Ectodermal cell (in vitro differentiated cells): ENCODE measurements around the gene LRRFIP2.

Source experiments
- H3K27ac ChIP-seq: 2 replicates; pipeline ENCODE4 v1.7.0; 2013; ENCODE audit warnings: mild to moderate bottlenecking, low read depth, low read length; ENCODE audit not compliant: insufficient read depth, poor library complexity, severe bottlenecking
- H3K27me3 ChIP-seq: 2 replicates; pipeline ENCODE4 v1.7.0; 2013; ENCODE audit warnings: mild to moderate bottlenecking, low read length; ENCODE audit not compliant: insufficient read depth, control insufficient read depth, poor library complexity, severe bottlenecking
- H3K36me3 ChIP-seq: one replicate; pipeline ENCODE4 v1.7.0; 2013; ENCODE audit warnings: low read length; ENCODE audit not compliant: control insufficient read depth, insufficient read depth
- H3K4me1 ChIP-seq: one replicate; pipeline ENCODE4 v1.7.0; 2013; ENCODE audit warnings: low read length; ENCODE audit not compliant: control insufficient read depth, insufficient read depth
- H3K4me3 ChIP-seq: 2 replicates; pipeline ENCODE4 v1.7.0; 2013; ENCODE audit warnings: low read depth, low read length, control low read depth; ENCODE audit not compliant: insufficient read depth
- H3K9me3 ChIP-seq: 2 replicates; pipeline ENCODE4 v1.7.0; 2013; ENCODE audit warnings: mild to moderate bottlenecking, low read length, moderate library complexity; ENCODE audit not compliant: control insufficient read depth
- WGBS, 2 experiments: methylation state at CpG; one replicate each; pipeline ENCODE4 v1.1.7; 2013; ENCODE audit warnings: missing lambda C conversion rate in 2 of 2; 5-methylcytosine and 5-hydroxymethylcytosine counted together

The LRRFIP2 gene

DNA sequence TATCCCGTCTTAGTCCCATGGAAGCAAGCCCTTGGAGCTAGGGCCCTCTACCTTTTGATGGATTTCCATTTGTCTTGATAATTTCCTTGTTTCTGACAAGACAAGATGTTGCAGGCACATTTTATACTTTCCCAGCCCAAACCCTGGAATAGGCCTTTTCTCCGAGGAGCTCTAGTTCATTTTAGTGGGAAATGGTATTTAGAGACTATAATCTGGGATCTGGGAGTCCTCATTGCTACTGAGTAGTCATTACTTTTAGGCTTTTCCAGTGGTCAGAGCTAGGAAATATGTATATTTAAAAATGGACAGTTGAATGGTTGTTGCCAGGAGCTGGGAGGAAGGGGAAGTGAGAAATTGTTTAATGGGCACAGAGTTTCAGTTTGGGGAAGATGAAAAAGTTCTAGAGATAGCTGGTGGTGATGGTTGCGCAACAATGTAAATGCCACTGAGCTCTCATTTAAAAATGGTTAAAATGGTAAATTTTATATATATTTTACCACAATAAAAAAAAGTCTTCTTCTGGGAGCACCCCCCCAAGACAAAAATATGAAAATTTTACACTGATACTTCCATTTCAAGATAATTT lies 149.5 kb downstream of the LRRFIP2 start:
- Histone ChIP-seq H3K36me3 (peaks cover 54% of the 10 kb centered on the region), H3K4me1 (no peaks in the 10 kb centered on the region), H3K27ac (no peak overlapping the region), H3K9me3 (no peaks in the 10 kb centered on the region), H3K27me3 (no peaks in the 10 kb centered on the region), H3K4me3 (no peak overlapping the region)
- WGBS, 2 experiments: 97 to 98% methylated on average over 2 to 3 of the region's 3 CpGs

DNA sequence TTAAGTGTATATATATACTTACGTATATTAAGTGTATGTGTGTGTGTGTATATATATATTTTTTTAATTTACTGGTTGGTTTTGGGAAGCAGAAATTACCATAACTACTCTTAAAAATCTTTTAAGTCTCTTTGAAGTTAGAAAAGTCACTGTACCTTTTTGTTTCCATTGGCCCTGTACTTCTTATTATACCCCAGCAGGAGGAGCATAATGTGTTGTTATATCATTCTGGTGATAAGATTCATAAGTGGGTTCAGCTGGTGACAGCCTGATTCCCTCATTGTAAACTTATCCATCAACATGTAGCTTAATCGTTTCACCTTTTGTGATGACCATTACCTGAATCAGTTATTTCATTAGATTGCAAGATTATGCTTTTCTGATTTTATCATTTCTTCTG lies 150.3 kb downstream of the LRRFIP2 start:
- H3K9me3 ChIP-seq: no peaks in the 10 kb centered on the region
- no peaks in the 10 kb centered on the region for H3K27me3 ChIP-seq
- no peak overlapping the region for H3K27ac ChIP-seq
- H3K4me1 ChIP-seq: no peaks in the 10 kb centered on the region
- no peak overlapping the region for H3K4me3 ChIP-seq
- peaks cover 54% of the 10 kb centered on the region for H3K36me3 ChIP-seq
- 82 to 92% methylated on average over 1 of the region's 2 CpGs for WGBS, 2 experiments

DNA sequence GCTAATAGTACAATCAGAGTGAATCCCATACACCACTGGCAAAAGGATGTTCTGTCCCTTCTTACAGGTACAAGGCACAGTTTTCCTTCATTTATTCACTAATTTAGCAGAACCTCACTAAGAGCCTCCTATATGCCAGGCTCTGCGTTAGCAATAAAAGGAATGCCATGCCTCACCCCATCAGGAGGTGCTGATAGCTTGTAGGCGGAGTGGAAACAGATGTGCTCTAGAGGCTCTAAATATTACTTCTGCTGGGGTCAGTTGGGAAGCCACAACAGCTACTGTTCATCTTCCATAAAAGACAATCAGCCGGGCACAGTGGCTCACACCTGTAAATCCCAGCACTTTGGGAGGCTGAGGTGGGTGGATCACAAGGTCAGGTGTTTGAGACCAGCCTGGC lies 156.7 kb downstream of the LRRFIP2 start:
- Histone ChIP-seq H3K4me1 (no peaks in the 10 kb centered on the region), H3K27me3 (no peaks in the 10 kb centered on the region), H3K9me3 (no peaks in the 10 kb centered on the region), H3K36me3 (peaks cover 65% of the 10 kb centered on the region), H3K27ac (no peak overlapping the region), H3K4me3 (no peak overlapping the region)
- 92 to 98% methylated on average over 3 of the region's 3 CpGs for WGBS, 2 experiments

DNA sequence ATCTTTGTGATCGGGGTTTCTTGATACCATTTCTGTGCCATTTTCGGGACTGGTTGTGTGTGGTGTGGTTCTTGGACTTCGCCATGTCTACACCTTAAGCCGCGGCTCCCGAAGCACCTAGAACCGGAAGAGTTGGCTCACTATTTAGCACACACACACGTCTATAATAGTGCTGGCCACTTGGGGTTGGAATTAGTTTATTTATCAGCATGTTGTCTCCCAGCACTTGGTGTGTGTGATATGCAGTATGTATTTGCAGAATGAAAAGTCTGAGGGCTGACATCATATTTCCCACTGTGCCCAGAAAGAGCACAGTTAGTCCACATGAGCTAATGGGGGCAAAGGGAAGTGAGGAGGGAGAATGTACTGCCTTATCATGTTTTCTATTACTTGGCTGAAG lies 157.5 kb downstream of the LRRFIP2 start:
- no peak overlapping the region for H3K27ac ChIP-seq
- H3K27me3 ChIP-seq: no peaks in the 10 kb centered on the region
- no peak overlapping the region for H3K4me3 ChIP-seq
- peaks cover 62% of the 10 kb centered on the region for H3K36me3 ChIP-seq
- no peaks in the 10 kb centered on the region for H3K4me1 ChIP-seq
- WGBS, 2 experiments: 98 to 99% methylated on average over 8 of the region's 8 CpGs
- H3K9me3 ChIP-seq: no peaks in the 10 kb centered on the region

DNA sequence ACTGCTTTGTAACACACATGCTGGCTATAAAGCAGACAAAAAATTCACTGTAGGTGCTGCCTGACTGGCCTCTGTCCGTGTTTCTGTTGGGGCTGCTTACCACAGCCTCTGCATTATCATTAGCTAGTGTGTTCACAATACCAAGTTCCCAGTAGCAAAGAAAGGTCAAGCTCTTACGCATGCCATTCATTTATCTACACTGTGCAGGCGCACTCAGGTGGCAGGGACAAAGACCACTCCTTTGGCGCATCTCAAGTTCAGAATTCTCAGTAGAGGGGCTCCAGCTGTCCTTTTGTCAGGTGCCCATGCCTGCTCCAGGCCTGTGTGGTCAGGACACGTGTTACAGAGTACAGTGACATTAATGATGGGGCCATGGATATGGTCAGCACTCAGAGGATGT lies 158.7 kb downstream of the LRRFIP2 start:
- WGBS, 2 experiments: 94% methylated on average over 5 of the region's 5 CpGs
- Histone ChIP-seq H3K27me3 (no peaks in the 10 kb centered on the region), H3K9me3 (no peaks in the 10 kb centered on the region), H3K4me3 (no peak overlapping the region), H3K27ac (no peak overlapping the region), H3K36me3 (peaks cover 60% of the 10 kb centered on the region), H3K4me1 (no peaks in the 10 kb centered on the region)

DNA sequence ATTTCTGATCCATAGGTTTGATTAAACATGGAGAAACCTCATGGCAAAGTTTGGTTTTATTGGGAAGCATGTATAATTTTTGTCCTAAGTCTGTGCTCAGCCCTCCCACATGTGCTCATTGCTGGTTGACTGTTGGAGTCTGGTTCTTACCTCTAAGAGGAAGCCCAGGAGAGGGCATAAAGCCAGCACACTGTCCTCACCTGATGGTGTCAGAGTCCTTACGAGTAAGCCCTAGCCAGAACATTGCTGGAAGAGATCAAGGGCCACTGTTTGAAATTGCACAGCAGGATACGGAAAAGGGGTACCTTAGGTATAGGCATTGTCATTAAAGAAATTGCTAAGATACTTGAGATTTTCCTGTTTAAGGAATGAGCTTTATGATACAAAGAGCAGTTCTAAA lies 159.8 kb downstream of the LRRFIP2 start:
- no peak overlapping the region for H3K4me3 ChIP-seq
- 92 to 97% methylated on average over 2 of the region's 2 CpGs for WGBS, 2 experiments

More for the DNA sequence above, 159.8 kb downstream of the LRRFIP2 start:
- peaks cover 53% of the 10 kb centered on the region for H3K36me3 ChIP-seq
- H3K27ac ChIP-seq: no peak overlapping the region
- no peaks in the 10 kb centered on the region for H3K4me1 ChIP-seq
- H3K9me3 ChIP-seq: no peaks in the 10 kb centered on the region
- H3K27me3 ChIP-seq: no peaks in the 10 kb centered on the region
